ENCODE results near the gene RERE.
"Not testable (repeated sequence)": the region's sequence is repeated elsewhere in the genome, so short reads cannot be mapped to it uniquely, and the experiment has no call there.

RERE gene

DNA sequence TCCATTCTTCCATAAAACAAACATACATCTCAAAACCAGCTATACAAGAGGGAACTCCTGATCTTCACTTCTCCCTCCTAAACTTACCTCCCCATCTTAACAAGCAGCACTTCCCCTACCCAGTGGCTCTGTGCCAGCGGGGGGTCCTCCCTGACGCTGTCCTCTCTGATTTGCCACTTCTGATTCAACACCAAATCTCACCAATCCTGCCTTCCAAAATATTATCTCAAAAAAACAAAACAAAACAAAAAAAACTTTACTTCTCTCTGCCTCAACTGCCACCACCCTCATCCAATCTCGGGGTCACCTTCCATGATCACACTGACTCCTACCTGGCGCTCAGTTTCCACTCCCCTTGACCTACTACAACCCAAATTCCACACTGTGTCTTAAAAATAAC, 426.7 kb downstream of the RERE start:
- no peak for DNase-seq

DNA sequence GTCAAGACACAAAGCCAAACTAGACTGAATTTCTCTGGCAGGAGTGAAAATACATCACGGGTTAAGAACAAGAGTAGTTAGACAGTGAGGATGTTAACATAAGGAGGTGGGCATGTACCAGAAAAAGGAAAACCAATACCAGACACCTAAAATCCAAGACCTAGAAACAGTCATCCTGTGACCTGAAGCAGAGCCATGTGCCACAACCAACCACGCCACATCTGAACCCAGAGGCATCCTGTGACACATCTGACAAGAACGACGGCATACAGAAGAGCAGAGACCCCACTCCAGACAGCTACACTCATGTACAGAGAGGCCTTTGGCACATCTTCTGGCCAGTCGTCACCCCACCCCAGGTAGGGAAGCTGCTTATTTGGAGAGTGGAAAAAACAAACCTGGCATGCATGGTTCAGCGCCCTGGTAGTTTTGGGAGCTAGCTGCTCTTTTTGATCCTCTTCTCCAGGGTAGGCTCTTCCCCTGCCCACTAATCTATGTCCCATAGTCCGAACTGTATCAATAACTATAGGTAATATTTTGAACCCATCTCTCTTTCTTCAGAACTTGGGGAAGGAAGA, 427.4 kb downstream of the RERE start:
- no peak for DNase-seq

DNA sequence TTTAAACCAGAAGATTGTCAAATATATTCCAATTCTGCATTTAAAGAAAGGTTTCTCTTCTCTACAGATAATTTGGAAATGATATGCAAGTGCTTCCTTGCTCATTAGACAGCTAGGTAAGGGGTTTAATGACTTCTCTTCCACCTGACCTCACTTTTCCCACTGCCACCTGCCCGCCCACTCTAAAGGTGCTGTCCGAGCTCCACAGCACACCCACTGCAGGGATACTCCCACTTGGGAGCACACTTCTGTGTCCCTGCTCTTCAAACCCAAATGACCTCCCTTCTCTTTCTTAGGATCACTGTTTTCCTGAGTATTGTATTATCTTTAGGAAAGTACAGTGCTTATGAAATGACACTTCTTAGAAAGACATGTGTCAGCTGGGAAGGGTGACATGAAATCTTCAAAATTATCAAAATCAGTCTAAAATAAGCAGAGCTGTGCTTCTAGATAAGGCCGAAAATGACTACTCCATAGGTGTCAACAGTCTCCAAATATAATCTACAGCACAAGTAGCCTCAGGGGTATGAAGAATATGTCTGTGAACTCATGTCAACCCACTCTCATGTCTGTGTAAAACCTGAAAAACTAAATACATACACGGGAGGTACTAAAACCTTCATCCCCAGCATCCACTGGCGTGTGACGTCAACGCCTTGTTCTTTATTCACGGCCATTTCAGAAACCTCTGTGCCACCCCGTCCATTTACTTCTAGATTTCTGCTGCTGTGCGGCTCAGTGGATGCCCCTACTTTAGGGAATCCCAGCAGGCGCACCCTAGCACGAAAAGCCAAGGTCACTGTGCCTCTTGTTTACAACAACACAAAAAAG, 428.5 kb downstream of the RERE start:
- no peak for DNase-seq

DNA sequence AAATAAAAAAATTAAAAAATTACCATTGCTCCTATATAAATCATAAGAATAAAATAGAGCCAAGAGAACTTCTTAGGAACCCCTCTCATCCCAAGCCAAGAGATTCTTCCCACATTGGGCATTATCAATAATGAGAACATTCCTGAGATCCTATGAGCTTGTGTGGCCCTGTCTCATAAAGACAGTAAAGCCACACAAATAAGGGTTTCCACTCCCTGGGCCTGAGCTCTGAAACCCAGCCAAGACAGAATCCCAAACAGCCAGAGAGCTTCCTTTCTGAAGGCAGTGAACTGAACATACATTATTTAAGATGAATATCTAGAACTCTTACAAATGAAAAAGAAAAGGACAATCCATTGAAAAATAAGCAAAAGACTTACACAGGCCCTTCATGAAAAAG, 431.2 kb downstream of the RERE start:
- DNase-seq: no peak

DNA sequence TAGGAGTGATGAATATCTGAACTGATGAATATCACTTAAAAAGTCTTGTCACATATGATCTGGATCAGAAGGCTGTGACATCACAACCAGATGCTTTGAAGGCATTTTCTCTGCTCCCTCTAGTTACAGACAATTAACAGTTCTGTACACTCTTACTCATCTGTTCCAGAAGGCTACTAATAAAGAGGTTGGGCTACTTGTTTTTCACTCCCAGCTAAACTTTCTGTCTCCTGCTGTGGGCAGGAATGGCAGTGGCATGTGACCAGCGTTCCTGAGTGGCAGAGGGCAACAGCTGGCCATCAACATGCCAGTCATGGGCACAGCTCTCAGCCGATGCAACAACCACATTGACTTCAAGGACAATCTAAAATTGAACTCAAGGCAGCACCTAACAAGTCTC, 432.9 kb downstream of the RERE start:
- no peak for DNase-seq

DNA sequence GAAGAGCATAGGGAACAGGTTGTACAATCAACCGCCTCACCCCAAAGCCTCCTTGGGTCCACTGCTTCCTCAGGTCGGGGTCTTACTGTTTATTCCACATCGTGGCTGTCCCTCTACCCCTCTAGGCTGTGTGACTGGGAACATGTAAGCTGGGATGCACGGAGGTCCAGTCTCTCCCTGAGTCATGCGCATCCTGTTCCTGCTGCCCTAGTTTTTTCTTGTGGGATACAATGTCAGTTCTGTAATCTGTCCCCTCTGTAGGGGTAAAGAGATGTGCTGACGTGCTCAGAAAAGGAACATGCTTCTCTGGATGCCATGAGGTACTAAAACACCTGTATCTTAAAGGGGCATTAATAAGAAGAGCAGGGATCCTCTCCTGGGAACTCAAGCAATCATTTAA, 433.4 kb downstream of the RERE start:
- DNase-seq: no peak

DNA sequence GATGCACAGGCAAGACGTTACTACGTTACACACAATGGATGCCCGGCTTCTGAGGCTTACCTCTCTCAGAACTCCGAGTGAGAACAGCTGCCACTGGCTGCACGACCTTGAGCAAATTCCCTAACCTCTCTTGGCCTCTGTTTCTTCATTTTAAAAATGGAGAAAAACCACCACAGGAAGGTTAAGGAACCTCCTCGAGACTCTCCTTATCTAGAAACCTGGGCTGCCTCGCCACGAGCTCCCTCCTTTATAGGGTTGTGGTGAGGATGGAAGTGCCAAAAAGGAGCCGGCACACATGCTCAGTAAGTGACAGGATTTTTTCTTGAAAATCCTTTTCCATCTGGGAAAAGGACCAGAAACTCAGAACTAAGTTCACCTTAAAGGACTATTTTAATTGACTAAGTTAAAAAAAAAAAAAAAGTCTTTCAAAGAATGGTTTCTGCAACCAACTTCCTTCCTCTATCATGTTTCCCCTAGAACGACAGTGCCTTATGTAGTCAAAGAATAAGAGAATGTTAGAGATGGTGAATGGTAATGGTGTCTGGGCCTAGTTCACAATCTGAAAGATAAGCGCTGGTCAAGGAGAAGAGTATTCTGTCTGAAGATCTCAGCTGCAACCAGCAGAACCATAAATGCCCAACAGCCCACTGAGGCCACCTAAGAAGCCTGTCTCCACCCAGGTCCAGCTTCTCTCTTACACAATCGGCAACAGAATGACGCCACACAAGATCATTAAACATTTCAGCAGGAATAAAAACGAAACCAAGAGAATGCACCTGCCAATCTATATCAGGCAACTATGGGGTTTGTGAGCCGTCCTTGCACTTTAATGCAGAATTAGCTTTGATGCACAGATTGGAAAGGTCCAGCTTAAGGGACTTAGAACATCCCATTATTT, 434.6 kb downstream of the RERE start:
- DNase-seq: no peak

DNA sequence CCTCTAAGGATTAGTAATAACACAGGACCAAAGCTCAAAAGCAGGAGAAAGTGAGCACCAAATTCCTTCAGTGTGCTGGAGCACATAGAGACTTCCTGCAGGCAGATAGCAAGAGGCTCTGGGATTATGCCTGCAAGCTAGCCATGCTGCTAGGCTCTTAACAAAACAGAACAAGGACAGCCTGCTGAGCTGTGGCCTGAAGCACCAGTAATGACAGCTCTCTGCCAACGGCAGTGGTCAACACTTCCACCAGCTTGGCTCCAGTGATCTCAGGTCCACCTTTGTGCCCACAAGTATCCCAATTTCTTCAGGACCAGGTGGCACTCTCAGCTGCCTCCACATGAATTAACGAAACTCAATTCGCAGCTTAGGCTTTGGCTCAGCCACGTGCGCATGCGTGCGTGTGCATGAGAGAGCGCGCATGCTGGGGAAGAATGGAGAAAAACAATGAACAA, 435.4 kb downstream of the RERE start:
- no peak for DNase-seq

DNA sequence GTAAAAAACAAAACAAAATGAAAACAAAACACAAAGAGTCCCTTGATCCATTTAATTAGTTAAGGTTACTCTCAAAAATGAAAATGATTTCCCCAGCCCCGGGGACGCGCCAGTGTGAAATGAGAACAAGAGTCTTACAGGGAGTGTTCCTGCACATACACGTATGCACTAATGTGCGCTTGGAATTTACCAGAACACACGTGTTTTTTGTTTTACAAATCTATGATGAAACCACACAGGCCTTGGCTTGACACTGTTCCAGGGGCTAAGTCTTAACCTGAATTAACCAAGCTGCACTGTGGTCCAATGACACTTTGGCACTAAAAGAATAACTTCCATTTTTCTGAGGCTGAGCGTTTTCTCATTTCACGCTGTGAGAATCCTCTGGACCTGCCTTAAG, 435.8 kb downstream of the RERE start:
- no peak for DNase-seq

DNA sequence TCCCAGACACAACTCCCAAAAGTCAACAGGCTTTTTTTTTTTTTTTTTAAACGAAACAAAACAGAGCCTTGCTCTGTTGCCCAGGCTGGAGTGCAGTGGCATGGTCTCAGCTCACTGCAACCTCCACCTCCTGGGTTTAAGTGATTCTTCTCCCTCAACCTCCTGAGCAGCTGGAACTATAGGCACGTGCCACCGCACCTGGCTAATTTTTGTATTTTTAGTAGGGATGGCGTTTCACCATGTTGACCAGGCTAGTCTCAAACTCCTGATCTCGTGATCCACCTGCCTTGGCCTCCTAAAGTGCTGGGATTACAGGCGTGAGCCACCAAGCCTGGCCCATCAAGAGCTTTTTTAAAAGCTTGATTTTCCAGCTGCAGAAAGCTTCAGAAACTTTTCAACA, 437.1 kb downstream of the RERE start:
- DNase-seq: not testable (repeated sequence)

DNA sequence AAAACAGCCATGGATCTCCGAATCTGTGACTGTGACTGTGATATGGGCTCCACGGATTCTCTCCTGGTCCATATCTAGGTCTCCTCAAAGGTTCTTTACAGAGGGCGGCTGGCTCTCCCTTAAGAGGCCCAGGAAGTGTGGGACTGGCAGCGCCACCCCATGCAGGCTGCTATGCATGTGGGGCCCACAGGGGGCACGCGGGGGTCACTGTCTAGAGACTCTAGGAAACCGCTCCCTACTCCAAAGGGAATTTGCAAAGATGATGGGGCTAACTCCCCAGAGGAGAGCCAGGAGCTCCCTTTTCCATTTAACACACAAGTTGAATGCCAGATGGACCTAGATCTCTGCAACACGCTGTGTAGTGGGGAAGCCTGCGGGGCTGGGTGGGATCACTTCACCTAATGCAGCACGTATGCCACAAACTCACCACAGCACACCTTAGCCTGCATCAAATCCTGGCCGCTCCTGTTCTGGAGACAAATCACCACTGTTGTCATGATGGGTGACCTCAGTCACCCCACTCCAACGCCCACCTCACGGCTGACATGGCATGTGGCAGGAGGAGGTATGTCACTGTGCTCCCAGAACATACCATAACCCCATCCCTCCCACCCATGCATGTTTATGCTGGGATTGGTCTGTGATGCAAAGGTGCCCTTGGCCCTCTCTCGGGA, 437.8 kb downstream of the RERE start:
- no peak for DNase-seq

DNA sequence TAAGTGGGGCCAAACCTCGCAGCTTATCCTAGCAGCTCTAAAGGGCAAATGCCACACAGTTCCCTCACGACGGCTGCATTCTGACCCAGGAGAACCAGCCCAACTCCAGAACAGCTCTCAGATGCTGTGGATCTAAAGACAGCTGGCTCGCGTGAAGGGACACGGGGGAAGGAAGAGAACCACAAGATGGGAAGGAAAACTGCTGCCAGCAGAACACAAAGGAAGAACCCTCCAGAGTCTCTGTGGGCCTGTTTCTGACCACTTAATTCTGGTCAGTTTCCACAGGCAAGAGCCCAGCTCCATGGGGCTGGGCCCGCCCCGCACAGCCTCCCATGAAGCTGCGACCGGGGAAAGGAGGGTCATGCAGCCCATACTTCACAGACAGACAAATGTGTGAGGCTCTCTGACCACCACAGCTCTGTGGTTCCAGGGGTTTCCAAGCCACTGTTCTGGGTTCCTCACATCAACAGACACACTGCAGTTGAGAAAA, 438.4 kb downstream of the RERE start:
- no peak for DNase-seq

DNA sequence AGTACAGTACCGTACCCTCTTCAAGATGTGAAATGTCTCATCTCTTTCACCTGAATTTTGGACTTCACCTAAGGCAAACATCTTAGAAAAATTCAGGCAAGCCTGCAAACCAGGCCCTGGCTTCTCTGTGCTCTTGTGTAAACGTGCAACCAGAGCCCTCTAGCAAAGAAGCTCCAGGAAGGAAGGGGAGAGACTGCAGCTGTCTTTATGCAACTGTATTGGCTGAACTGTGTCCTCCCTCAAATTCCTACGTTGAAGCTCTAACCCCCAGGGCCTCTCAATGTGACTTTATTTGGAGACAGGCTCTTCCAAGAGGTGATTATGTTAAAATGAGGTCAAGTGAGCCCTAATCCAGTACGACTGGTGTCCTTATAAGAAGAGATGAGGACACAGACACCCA, 439.3 kb downstream of the RERE start:
- DNase-seq: no peak

DNA sequence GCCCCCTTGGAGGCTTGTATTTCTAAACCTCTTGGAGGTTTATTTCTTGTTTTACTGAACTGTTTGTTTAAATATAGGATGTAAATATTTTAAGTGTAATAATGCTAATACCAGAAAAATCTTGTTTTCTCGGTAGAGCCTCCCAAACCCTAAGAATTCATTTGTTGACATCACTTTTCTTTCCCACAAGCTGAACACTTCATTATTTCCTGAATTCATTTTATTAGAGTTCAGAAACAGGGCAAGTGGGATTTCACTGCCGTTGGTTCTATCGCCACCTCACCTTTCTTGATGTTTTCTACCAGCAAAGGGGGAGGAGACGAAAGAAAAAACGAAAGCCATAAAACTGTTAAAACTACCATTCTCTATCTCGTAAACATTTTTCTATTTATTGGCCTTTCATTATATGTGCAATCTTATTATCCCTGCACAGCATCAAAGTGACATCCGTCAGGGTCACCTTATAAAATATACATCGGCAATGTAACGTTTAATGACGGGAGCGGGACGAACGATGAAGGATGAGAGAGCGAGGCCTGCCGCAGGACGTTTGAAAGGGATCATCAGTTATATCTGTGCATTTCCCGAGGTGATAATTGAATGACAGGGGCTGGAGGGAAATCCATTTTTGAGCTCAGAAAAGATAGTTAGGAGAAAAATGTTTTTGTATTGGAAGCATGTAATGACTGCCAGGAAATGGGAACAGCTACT, 440.0 kb downstream of the RERE start:
- DNase-seq: no peak

DNA sequence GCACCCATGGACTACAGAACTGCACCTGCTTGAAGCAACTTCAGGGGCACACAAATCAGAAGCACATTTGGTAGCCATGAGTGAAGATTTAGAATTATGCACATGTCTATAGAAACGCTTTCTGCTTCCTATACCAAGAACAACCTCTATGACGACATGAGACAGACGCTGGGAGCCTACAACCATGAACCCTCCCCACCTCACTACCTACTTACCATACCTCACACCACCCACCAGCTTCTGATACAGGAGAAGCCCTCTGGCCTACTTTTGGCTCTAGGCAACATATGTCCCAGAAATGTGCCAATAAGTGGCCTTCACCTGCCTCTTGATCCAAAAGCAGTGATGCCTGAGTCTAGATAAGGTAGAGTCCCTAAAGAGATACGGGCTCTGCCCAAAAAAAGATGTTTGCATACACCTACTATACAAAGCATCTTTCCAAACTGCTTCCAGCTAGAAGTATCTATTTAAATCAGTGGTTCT, 441.0 kb downstream of the RERE start:
- no peak for DNase-seq

DNA sequence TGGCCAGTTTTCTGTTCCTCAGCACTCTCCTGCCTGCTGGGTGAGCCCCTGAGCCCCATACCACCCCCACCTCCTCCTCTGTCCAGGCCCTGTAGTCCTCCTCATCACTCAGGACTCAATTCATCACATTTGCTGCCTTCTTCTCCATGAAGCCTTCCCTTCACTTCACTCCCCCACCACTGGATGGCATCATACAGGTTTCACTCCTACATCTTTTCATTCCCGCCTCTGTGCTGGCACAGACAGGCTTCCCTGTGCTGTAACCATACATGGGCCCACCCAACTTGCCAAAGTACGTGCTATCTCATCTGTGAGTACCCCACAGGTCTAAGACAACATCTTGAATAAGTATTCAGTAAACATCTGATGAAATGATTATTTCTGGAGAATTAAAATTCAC, 442.6 kb downstream of the RERE start:
- no peak for DNase-seq

DNA sequence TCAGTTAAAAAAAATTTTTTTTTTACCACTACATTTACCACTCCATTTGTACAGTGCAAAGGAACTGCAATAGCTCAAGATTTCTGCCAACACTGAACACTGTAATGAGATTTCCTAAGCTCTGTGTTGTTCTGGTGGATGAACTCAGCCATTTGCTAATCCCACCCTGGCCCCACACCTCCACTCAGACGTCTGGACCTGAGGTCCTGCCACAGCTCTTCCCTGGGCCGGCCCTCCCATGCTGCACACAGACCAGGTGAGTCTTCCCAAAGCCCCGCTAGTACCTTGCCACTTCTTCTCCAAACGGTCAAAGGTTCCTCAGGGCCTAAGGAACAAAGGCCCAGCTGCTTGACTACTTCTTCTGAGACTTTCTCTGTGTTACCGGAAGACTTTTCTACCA, 443.1 kb downstream of the RERE start:
- no peak for DNase-seq

DNA sequence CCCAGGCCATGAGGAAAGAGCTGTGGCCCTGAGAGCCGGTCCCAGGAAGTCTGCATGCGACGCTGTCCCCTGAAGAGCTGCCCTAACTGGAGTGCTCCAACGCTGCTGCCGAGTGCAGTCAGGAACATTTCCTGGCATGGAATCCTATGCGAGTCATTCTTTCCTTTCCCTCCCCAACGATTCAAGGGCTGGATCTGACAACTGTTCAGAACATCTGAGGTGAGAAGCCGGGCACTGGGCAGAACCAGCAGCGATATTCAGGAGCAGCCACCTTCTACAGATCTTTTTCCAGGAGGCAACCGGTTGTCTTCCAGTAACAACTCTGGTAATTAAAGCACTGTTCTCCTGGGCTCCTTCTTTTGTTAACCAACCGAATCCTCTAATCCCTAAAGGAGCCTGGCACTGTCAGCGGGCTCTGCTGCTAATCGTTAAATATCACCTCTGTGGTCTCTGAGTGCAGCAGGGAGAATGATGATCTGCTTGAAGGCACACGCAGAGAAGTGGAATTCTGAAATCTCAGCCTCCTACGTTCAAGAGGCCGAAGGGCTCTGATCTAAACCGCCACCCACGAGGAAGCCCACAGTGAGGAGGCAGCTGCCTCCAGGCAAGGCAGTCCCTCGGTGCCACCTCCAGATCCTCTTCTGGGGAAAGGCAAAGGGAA, 443.7 kb downstream of the RERE start:
- no peak for DNase-seq

DNA sequence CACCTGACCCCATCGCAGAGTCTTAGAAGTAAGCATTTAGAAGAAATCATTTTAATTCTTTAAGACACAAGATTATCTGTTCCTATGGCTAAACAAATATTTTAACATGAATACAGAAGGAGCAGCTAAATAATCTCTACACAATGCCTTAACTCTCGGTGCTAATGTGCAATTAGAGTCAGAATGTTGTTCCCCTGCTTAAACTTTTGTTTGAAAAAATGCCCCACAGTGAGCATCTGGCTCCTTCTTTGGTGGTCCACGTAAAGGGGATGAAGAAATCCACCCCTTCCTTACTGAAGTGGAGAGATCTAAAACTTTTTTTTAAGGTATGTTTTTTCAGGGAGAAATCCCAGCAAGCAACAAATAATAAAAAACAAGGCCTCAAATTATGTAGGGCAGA, 444.3 kb downstream of the RERE start:
- DNase-seq: no peak

DNA sequence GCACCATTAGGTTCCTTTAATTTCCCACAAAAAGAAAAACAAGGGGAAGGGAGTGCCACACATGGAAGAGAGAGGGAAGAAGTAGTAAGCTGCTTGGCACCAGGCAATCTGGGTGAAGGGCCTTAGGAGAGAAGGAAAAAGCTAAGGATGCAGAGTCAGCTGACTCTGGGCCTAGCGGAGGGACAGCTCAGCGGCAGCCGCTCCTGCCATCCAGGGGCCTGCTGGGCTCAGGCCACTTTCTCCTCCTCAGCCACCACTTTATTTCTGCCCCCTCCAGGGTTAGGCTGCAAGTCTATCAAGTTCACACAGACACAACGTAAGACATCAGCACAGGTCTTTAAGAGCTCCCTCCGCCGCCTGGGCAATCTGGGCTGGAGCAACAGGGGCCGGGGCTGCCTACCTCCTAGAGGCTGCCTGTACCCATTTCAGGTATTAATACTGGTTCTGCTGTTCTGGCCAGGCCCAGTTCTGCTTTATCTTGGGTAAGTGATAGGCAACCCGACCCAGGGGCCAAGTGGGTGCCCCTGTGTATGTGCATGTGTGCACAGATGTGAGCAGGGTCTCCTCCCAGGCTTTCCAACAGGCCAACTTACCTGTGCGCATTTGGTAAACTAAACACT, 446.0 kb downstream of the RERE start:
- DNase-seq: no peak

DNA sequence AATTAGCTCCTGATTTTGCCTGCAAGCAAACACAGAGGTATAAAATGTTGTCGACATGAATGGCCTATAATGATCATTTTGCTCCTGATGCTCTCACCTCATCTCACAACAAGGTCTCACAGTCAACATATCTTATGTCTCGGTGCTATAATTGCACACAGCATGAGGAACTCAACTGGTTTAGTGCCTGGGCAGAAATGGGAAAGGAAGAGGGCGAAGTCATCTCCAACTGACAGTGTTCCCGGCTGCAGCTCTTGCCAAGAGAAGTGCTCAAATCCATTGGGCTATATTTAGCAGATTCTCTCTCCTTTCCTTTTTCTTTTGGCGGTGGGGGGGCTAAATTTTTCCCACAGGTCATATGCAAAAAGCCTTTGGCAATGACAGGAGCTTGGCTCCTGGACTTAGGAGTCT, 446.5 kb downstream of the RERE start:
- no peak for DNase-seq

Measured in NK-92 treated with Interleukin-12 subunit alpha and Interleukin-12 subunit beta, amount 100 ng/mL, for 24 hours (cell line).